Pancreas (tissue), 10 donors: Measurements from ENCODE around the gene STAT4. TPM values are rescaled to one million over a fixed set of nuclear protein-coding genes. Genes with fewer than 3 reads are reported as not detected.

ENCODE experiments used
- ATAC-seq, 4 donors: fragments of 200-7000 bp; cut with Tn5 transposase; one replicate each; pipeline versions ENCODE4 v1.8.0 to v1.9.1; 2020; ENCODE audit warnings: mild to moderate bottlenecking in 4 of 4, moderate library complexity in 4 of 4
- DNase-seq, 6 donors: peaks; one replicate each; pipeline ENCODE4 v3.0.0-alpha.2; 2020
- FAIRE-seq: peaks from 2 replicates; lab custom pipeline; 2012; peaks lifted over from hg19 to GRCh38; lab: Jason Lieb, UNC
- H3K27ac ChIP-seq, 4 donors: fragments of 200-600 bp; sonication (generic); 1 replicate in 3 of 4; 2 replicates in 1 of 4; pipeline versions ENCODE4 v1.5.0 to v1.8.0; 2020
- H3K27me3 ChIP-seq, 4 donors: fragments of 200-600 bp; one replicate each; pipeline ENCODE4 v1.8.0; 2021
- H3K36me3 ChIP-seq, 3 donors: fragments of 200-600 bp; sonication (generic) in 1 of 3; one replicate each; pipeline versions ENCODE4 v1.5.0 to v1.8.0; 2020 to 2021
- H3K4me1 ChIP-seq, 3 donors: fragments of 200-600 bp; one replicate each; pipeline ENCODE4 v1.8.0; 2021
- H3K4me3 ChIP-seq, 4 donors: fragments of 200-600 bp; sonication (generic) in 2 of 4; one replicate each; pipeline versions ENCODE4 v1.5.0 to v1.8.0; 2020 to 2021
- H3K9me3 ChIP-seq, 4 donors: fragments of 200-600 bp; one replicate each; pipeline ENCODE4 v1.8.0; 2021
- WGBS, 2 donors: extraction: QIAGEN DNeasy Blood & Tissue Kit; methylation state at CpG; one replicate each; pipeline ENCODE4 v1.1.7; 2013; 5-methylcytosine and 5-hydroxymethylcytosine counted together
- intact Hi-C, 3 donors: fragments of 100-400 bp; cut with DNase I; formaldehyde crosslinking; loops; one replicate each; pipeline versions ENCODE4 v1.11.1 to v1.14.2; 2022
- polyA plus RNA-seq, 2 donors: library from polyadenylated mRNA; stranded (reverse); fragments of 200-250 nt; gene quantifications; one replicate each; pipeline ENCODE4 v1.2.3, GENCODE V29; 2013
- total RNA-seq, 6 donors: library from RNA; stranded (reverse); fragmentation: NEBNext Ultra II Directional in 4 of 6; extraction: Animal tissue kit (Norgen Biotek cat#: 25700) in 4 of 6; gene quantifications; one replicate each; pipeline versions ENCODE4 v1.2.1 to v1.2.4, GENCODE V29; 2021 to 2023
- TF ChIP-seq, protein P1 (sequence below), 4 donors: fragments of 200-600 bp; sonication (generic) in 3 of 4; IDR thresholded peaks; one replicate each; pipeline versions ENCODE4 v1.5.0 to v1.8.0; 2021; ENCODE audit warnings: antibody characterized with exemption in 4 of 4
- donor health status: healthy with polysubstance abuse.
- donor health status: DM: no; HTN: no; CAD: no; lungs with moderate emphysema.
- donor health status: DM: no; HTN: no; CAD: no.
- donor health status: control.
- donor health status: control.
- donor health status: Bipolar disorder and iron deficiency.
- donor health status: DM: yes; HTN: yes; CAD: no.
- donor health status: DM: no; HTN: no; CAD: no.
- donor health status: DM: no; HTN: no; CAD: no.
- donor health status: DM: yes; HTN: yes; CAD: no.

The STAT4 gene
- total and polyA plus RNA-seq, 8 donors: 0.60 to 6.4 (median 1.8) TPM

DNA sequence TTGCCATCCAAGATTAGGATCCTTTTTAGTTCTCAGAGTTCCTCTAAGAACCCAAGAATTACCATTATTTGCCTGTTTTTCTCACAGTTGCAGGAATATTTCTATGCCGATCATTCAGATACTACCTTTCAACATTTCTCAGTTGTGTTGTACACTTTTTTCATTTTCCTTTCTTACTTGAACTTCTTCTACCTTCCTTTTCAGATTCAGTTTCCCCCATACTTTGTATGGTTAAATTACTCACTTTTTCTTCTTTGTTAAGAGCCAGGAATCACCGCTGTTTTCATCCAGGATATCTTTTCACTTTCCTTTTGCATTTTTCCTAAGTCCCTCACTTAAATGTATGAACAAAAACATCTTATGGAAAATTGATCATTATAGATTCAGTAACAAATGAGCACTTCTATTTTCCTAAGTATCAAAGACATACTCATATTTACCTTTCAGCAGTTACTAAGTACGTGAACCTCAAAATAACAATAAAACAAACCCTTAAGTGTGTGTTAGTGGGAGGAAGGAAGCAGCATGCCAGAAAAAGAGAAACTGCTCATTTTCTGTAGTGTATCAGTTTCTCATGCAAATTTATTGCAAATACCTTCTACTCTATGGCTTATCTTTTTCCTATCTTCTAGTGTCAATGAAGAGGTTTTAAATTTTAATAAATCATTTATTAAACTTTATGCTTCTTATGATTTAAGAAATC lies 72.5 kb downstream of the STAT4 start:
- no peaks in the 10 kb centered on the region for H3K4me1 ChIP-seq
- no peak overlapping the region for H3K4me3 ChIP-seq
- no peak overlapping the region for H3K27ac ChIP-seq
- no peaks in the 10 kb centered on the region for H3K36me3 ChIP-seq
- WGBS, 2 donors: 81 to 83% methylated on average over 3 of the region's 3 CpGs
- no peaks in the 10 kb centered on the region for H3K9me3 ChIP-seq
- ATAC-seq (no peak), FAIRE-seq (no peak), DNase-seq (no peak)
- intact Hi-C loops: no loop called here
- H3K27me3 ChIP-seq: no peaks in the 10 kb centered on the region
- TF ChIP-seq, protein P1, sequence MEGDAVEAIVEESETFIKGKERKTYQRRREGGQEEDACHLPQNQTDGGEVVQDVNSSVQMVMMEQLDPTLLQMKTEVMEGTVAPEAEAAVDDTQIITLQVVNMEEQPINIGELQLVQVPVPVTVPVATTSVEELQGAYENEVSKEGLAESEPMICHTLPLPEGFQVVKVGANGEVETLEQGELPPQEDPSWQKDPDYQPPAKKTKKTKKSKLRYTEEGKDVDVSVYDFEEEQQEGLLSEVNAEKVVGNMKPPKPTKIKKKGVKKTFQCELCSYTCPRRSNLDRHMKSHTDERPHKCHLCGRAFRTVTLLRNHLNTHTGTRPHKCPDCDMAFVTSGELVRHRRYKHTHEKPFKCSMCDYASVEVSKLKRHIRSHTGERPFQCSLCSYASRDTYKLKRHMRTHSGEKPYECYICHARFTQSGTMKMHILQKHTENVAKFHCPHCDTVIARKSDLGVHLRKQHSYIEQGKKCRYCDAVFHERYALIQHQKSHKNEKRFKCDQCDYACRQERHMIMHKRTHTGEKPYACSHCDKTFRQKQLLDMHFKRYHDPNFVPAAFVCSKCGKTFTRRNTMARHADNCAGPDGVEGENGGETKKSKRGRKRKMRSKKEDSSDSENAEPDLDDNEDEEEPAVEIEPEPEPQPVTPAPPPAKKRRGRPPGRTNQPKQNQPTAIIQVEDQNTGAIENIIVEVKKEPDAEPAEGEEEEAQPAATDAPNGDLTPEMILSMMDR (IDR thresholded peaks at IDR 0.05): no peak

DNA sequence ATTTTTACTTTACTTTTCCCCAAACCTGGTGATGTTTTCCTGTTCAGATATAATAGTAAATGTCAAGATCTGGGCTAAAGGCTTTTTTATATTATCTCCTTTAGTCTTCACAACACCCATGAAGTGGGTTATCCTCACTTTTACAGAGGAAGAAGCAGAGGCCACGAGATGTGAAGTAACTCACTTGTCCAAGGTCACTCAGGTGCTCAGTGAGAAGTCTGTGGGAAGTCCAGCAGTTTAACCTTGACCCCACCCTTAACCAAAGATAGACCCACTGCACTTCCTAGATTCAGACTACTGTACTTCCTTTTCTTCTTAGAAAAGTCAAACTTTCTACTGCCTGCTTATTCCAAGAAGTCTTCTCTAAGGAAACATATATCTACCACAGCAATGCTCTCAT lies 80.5 kb downstream of the STAT4 start:
- Histone ChIP-seq H3K36me3 (no peaks in the 10 kb centered on the region), H3K4me1 (no peaks in the 10 kb centered on the region), H3K27me3 (no peaks in the 10 kb centered on the region), H3K27ac (no peak overlapping the region), H3K9me3 (no peaks in the 10 kb centered on the region), H3K4me3 (no peak overlapping the region)
- intact Hi-C loops: no loop called here
- no peak for ATAC-seq
- TF ChIP-seq, protein P1 (IDR thresholded peaks at IDR 0.05): no peak
- WGBS, 2 donors: 20 to 36% methylated on average over 1 of the region's 1 CpG
- no peak for DNase-seq
- FAIRE-seq: no peak

DNA sequence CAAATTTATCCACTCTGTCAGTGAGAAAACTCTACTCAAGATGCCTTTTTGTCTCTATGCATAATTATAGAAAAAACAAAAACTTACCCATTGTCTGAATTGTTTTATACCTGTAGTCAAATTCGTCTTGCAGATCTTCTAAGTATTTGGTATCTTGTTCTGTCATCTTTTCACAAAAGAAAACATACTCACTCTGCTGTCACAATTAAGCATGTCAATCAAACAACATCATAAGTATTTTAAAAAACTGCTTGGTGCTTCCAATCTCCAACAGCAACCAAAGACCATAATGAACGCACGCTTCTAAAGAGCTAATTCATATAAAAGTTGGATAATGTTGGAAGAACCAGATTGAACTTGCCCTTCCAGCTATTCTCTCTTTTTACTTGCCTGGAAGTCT lies 81.2 kb downstream of the STAT4 start:
- DNase-seq (no peak), FAIRE-seq (no peak), ATAC-seq (no peak)
- H3K4me3 ChIP-seq: no peak overlapping the region
- H3K4me1 ChIP-seq: no peaks in the 10 kb centered on the region
- H3K27me3 ChIP-seq: no peaks in the 10 kb centered on the region
- no peaks in the 10 kb centered on the region for H3K9me3 ChIP-seq
- intact Hi-C loops: no loop called here
- H3K36me3 ChIP-seq: no peaks in the 10 kb centered on the region
- WGBS, 2 donors: 88 to 90% methylated on average over 3 of the region's 3 CpGs
- TF ChIP-seq, protein P1 (IDR thresholded peaks at IDR 0.05): no peak
- H3K27ac ChIP-seq: no peak overlapping the region

DNA sequence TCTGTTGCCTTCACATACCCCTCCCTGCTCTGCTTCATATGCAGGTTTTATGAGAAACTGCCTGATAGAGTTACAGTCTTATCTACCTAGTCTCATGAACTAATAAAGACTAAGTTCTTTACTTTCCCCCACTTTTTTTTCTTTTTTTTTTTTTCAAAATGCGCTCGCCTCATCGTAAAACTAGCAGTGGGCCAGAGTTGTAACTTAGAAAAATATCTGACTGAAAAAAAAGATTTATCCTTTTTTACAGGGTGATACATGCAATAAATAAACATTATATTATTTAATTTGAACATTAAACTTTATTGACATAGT lies 83.9 kb downstream of the STAT4 start:
- ATAC-seq: no peak
- Histone ChIP-seq H3K4me3 (no peak overlapping the region), H3K9me3 (no peaks in the 10 kb centered on the region), H3K4me1 (no peaks in the 10 kb centered on the region), H3K27me3 (no peaks in the 10 kb centered on the region), H3K27ac (no peak overlapping the region), H3K36me3 (no peaks in the 10 kb centered on the region)
- TF ChIP-seq, protein P1 (IDR thresholded peaks at IDR 0.05): no peak
- no peak for DNase-seq
- no peak for FAIRE-seq
- intact Hi-C loops: no loop called here
- 95 to 97% methylated on average over 3 of the region's 3 CpGs for WGBS, 2 donors

DNA sequence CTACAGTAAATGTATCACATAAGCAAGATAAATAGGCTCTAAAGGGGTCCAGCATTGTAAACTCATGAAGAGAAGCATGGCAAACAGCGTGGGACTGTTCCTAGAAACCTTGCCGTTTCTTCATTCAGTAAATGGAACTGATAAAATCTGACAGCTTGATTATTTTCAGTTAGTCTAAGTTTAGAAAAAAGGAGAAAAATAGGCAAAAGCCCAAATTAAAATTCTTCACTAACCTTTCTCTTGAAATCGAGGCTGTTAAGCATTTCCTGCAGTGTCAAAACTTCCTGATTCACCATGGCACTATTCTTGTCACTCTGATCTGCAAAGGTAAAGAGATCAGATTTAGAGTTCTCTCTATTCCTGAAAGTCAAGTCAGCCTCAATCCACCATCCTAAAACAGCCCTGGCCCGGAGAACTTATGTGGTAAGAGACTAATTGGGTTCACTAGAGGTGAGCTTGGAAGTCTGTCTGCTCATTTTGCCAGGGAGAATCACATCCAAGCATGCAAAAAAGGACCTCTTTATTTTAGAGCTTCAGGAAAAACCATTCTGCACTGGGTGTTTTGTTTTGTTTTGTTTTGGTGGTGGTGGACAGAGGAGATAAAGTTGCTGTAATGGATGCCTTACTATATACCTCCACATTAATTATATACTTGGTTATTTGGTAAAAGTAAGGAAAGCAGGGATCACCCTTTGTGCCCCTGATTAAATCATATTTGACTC lies 84.4 kb downstream of the STAT4 start:
- Histone ChIP-seq H3K27me3 (no peaks in the 10 kb centered on the region), H3K36me3 (no peaks in the 10 kb centered on the region), H3K9me3 (no peaks in the 10 kb centered on the region), H3K27ac (no peak overlapping the region), H3K4me1 (no peaks in the 10 kb centered on the region), H3K4me3 (no peak overlapping the region)
- DNase-seq: no peak
- WGBS, 2 donors: 40% methylated on average over 4 of the region's 4 CpGs
- TF ChIP-seq, protein P1 (IDR thresholded peaks at IDR 0.05): no peak
- no peak for FAIRE-seq
- peak in 1 of 4 donors; percentile 20 for ATAC-seq
- intact Hi-C loops: no loop called here
